PC-3 (cell line): ENCODE results near the gene DYSF. TPM values are rescaled to one million over a fixed set of nuclear protein-coding genes. Genes with fewer than 3 reads are reported as not detected.

Experiments
- ATAC-seq: fragments of 200-7000 bp; cut with Tn5 transposase; 2 replicates; pipeline ENCODE4 v1.9.1; 2020; ENCODE audit warnings: mild to moderate bottlenecking, moderate library complexity
- Bru-seq: library from RNA; stranded (reverse); fragments of 400-500 nt; gene quantifications from one replicate; lab custom pipeline; 2021; lab: Mats Ljungman, UMichigan
- BruChase-seq, 2 experiments: library from RNA; stranded (reverse); fragments of 400-500 nt; gene quantifications; one replicate each; lab custom pipeline; 2021; lab: Mats Ljungman, UMichigan
- BruUV-seq: library from RNA; stranded (reverse); fragments of 400-500 nt; replicated peaks from 2 replicates; lab custom pipeline; 2021; lab: Mats Ljungman, UMichigan
- CTCF ChIA-PET: fragments of 300-600 bp; sonication (Branson Sonifier 250); formaldehyde crosslinking; loops from one replicate; lab custom pipeline; 2022; ENCODE audit warnings: antibody characterized with exemption; lab: Charles Lee
- POLR2A ChIA-PET: fragments of 300-600 bp; sonication (Branson Sonifier 250); formaldehyde crosslinking; loops from one replicate; lab custom pipeline; 2022; ENCODE audit warnings: antibody characterized with exemption; ENCODE audit not compliant: unreplicated experiment; lab: Charles Lee
- DNase-seq: peaks from one replicate; pipeline ENCODE4 v3.0.0-alpha.2; 2015
- H2AFZ ChIP-seq: fragments of 300-600 bp; sonication (generic); 2 replicates; pipeline ENCODE4 v1.6.0; 2016; ENCODE audit warnings: antibody characterized with exemption, low read length
- H3F3A ChIP-seq: fragments of 300-600 bp; sonication (generic); one replicate; pipeline ENCODE4 v1.6.0; 2017; ENCODE audit warnings: antibody characterized with exemption, low read length, control low read depth, mild to moderate bottlenecking; ENCODE audit not compliant: unreplicated experiment
- H3K27ac ChIP-seq: fragments of 300-600 bp; sonication (generic); 2 replicates; pipeline ENCODE4 v1.5.1; 2016; ENCODE audit warnings: mild to moderate bottlenecking, low read length
- H3K27me3 ChIP-seq: fragments of 300-600 bp; sonication (generic); 2 replicates; pipeline ENCODE4 v1.6.1; 2016; ENCODE audit warnings: low read length, mixed read lengths
- H3K36me3 ChIP-seq: fragments of 300-600 bp; sonication (generic); 2 replicates; pipeline ENCODE4 v1.6.1; 2016; ENCODE audit warnings: low read depth, mixed run types, low read length, mixed read lengths
- H3K4me1 ChIP-seq: fragments of 300-600 bp; sonication (generic); 2 replicates; pipeline ENCODE4 v1.5.1; 2016; ENCODE audit warnings: low read length; ENCODE audit not compliant: insufficient read depth
- H3K4me2 ChIP-seq: fragments of 300-600 bp; sonication (generic); 2 replicates; pipeline ENCODE4 v1.6.0; 2016; ENCODE audit warnings: low read length
- H3K4me3 ChIP-seq: fragments of 300-600 bp; sonication (generic); 2 replicates; pipeline ENCODE4 v1.5.1; 2016; ENCODE audit warnings: mild to moderate bottlenecking, low read length, mixed read lengths
- H3K79me2 ChIP-seq: fragments of 300-600 bp; sonication (generic); 2 replicates; pipeline ENCODE4 v1.6.1; 2017; ENCODE audit warnings: low read length, mixed read lengths
- H3K9ac ChIP-seq: fragments of 300-600 bp; sonication (generic); 2 replicates; pipeline ENCODE4 v1.6.0; 2016; ENCODE audit warnings: mild to moderate bottlenecking, low read length
- H3K9me2 ChIP-seq: fragments of 300-600 bp; sonication (generic); replicated peaks from 2 replicates; pipeline ENCODE4 v1.6.1; 2016; ENCODE audit warnings: mixed run types, low read length, mixed read lengths
- H3K9me3 ChIP-seq: fragments of 300-600 bp; sonication (generic); 2 replicates; pipeline ENCODE4 v1.6.1; 2016; ENCODE audit warnings: low read length, mixed read lengths
- H4K20me1 ChIP-seq: fragments of 300-600 bp; sonication (generic); 2 replicates; pipeline ENCODE4 v1.6.1; 2016; ENCODE audit warnings: low read length, mixed read lengths
- EZH2 ChIP-seq: fragments of 300-600 bp; sonication (generic); IDR thresholded peaks from one replicate; pipeline ENCODE4 v1.6.1; 2017; ENCODE audit warnings: antibody characterized with exemption, mild to moderate bottlenecking, low read length; ENCODE audit not compliant: unreplicated experiment
- EZH2phosphoT487 ChIP-seq: fragments of 300-600 bp; sonication (generic); IDR thresholded peaks from 2 replicates; pipeline ENCODE4 v1.6.1; 2018; ENCODE audit warnings: mild to moderate bottlenecking, antibody characterized with exemption, low read length, borderline replicate concordance
- intact Hi-C: fragments of 100-400 bp; cut with micrococcal nuclease; formaldehyde crosslinking; loops from 2 replicates; pipeline ENCODE4 v1.9.0; 2023
- long read RNA-seq: library from polyadenylated mRNA; unstranded; transcript quantifications from one replicate; pipeline ENCODE4 v2.0.0, GENCODE V29; 2021; ENCODE audit not compliant: unreplicated experiment
- total RNA-seq: library from RNA; depleted of rRNA; stranded (reverse); fragments of >200 nt; gene quantifications from 2 replicates; pipeline ENCODE4 v1.2.3, GENCODE V29; 2014; rRNA removed
- TF ChIP-seq, protein P1 (sequence below): fragments of 300-600 bp; sonication (generic); conservative IDR thresholded peaks from 2 replicates; pipeline ENCODE4 v1.5.1; 2017; ENCODE audit warnings: antibody characterized with exemption, low read depth, mild to moderate bottlenecking, low read length

The DYSF gene
- total RNA-seq: 13.0 and 18.8 TPM in 2 replicates
- percentile 49 among the genes with signal in this experiment for Bru-seq, nascent RNA
- BruChase-seq, experiment 1, labeled RNA remaining after a 6-hour chase: percentile 51 among the genes with signal in this experiment
- percentile 42 among the genes with signal in this experiment for BruChase-seq, experiment 2, labeled RNA remaining after a 2-hour chase
- long read RNA-seq, partial matches to known transcripts: 7 of 12 reads
- long read RNA-seq, other reads (novel, unspliced or antisense): 5 of 12 reads

DNA sequence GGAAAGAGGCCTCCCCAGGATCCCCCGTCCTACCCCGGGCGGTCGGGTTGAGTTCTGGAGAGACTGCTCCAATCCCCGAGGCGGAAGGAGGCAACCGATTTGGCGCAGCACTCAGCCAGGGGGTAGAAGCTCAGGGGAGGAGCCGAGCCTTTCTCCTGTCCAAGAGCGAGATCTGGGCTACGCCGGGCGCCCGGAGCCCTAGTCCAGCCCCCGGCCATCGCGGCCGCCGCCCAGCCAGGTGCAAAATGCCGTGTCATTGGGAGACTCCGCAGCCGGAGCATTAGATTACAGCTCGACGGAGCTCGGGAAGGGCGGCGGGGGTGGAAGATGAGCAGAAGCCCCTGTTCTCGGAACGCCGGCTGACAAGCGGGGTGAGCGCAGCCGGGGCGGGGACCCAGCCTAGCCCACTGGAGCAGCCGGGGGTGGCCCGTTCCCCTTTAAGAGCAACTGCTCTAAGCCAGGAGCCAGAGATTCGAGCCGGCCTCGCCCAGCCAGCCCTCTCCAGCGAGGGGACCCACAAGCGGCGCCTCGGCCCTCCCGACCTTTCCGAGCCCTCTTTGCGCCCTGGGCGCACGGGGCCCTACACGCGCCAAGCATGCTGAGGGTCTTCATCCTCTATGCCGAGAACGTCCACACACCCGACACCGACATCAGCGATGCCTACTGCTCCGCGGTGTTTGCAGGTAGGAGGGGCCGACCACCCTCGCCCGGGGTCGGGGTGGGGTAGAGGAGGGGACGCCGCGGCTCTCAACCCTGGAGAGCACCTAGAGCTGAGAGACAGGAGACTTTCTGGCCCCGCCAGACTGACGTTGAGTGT, at the start of gene DYSF:
Gene DYSF, plus strand, starts transcription at position 158 of the 817 bp plus-strand sequence.
- intact Hi-C loops: loop anchor here (2.0 kb wide), 1 partner anchor 57 kb away; no protein-coding TSS in a partner anchor
- no TSS peak for BruUV-seq
- no peaks in the 10 kb centered on the region for H3K27me3 ChIP-seq
- H3K27ac ChIP-seq: peak within 1 kb of the TSS; percentile 6; the same call in 1 of the 2 replicates
- DNase-seq (peak; percentile 61), ATAC-seq (peak; percentile 61)
- peak within 1 kb of the TSS; percentile 41 for H3K9ac ChIP-seq
- H4K20me1 ChIP-seq: no peaks in the 10 kb centered on the region
- H2AFZ ChIP-seq: peak within 1 kb of the TSS; percentile 78
- H3K79me2 ChIP-seq: no peaks in the 10 kb centered on the region
- ChIA-PET CTCF (no interaction called here), POLR2A (interaction anchor here (0.5 kb wide), 1 partner anchor 154 kb away, joined by 4 read pairs; no protein-coding TSS in a partner anchor)
- no peaks in the 10 kb centered on the region for H3F3A ChIP-seq
- H3K9me2 ChIP-seq: no peaks in the 10 kb centered on the region
- no peaks in the 10 kb centered on the region for H3K9me3 ChIP-seq
- H3K4me3 ChIP-seq: peak within 1 kb of the TSS; percentile 70
- TF ChIP-seq EZH2 (no peak), EZH2phosphoT487 (no peak)
- TF ChIP-seq, protein P1, sequence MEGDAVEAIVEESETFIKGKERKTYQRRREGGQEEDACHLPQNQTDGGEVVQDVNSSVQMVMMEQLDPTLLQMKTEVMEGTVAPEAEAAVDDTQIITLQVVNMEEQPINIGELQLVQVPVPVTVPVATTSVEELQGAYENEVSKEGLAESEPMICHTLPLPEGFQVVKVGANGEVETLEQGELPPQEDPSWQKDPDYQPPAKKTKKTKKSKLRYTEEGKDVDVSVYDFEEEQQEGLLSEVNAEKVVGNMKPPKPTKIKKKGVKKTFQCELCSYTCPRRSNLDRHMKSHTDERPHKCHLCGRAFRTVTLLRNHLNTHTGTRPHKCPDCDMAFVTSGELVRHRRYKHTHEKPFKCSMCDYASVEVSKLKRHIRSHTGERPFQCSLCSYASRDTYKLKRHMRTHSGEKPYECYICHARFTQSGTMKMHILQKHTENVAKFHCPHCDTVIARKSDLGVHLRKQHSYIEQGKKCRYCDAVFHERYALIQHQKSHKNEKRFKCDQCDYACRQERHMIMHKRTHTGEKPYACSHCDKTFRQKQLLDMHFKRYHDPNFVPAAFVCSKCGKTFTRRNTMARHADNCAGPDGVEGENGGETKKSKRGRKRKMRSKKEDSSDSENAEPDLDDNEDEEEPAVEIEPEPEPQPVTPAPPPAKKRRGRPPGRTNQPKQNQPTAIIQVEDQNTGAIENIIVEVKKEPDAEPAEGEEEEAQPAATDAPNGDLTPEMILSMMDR: no peak
- H3K4me2 ChIP-seq: peak within 1 kb of the TSS; percentile 92
- H3K4me1 ChIP-seq: peaks cover 36% of the 10 kb centered on the region
- H3K36me3 ChIP-seq: no peaks in the 10 kb centered on the region

DNA sequence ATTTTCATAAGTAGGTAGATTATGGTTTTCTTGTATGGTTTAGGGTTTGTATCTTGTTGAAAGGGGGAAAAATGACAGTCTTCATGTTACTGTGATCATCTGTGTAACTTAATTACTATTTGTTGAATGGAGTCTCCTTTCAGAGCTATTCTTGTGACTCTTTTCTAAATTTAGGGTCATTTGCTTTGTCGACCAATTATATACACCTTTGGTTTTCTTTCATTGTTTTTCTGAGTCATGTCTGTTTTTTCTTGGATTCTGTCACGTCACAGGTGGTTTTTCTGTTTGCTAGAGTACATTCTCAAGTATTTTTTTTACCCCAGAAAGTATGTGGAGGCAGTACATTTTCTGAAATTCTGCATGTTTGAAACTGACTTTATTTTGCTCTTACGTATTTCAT, 43.8 kb upstream of the DYSF start:
- POLR2A ChIA-PET: no interaction called here
- no peak overlapping the region for H3K9ac ChIP-seq
- DNase-seq: no peak
- no peaks in the 10 kb centered on the region for H3K79me2 ChIP-seq
- TF ChIP-seq EZH2phosphoT487: no peak
- TF ChIP-seq EZH2: no peak
- TF ChIP-seq, protein P1: no peak
- H3K9me2 ChIP-seq: no peaks in the 10 kb centered on the region
- no peaks in the 10 kb centered on the region for H3K9me3 ChIP-seq
- ATAC-seq: no peak
- CTCF ChIA-PET: no interaction called here
- H3K4me3 ChIP-seq: no peak overlapping the region
- no peak overlapping the region for H3K27ac ChIP-seq
- no peaks in the 10 kb centered on the region for H3F3A ChIP-seq
- H3K4me2 ChIP-seq: no peak overlapping the region
- no peaks in the 10 kb centered on the region for H4K20me1 ChIP-seq
- no TSS peak for BruUV-seq
- no peaks in the 10 kb centered on the region for H3K27me3 ChIP-seq
- intact Hi-C loops: no loop called here
- H3K4me1 ChIP-seq: no peaks in the 10 kb centered on the region
- no peak overlapping the region for H2AFZ ChIP-seq
- H3K36me3 ChIP-seq: peaks cover 48% of the 10 kb centered on the region
